OCI-LY7 (cell line): ENCODE measurements around the gene GDPD3. TPM values are rescaled to one million over a fixed set of nuclear protein-coding genes. Genes with fewer than 3 reads are reported as not detected.
A peak's percentile ranks its signal among the peaks of the same experiment; 100 is the strongest.

Experiments
- BruUV-seq: library from RNA; stranded (reverse); fragments of 400-500 nt; replicated peaks from 2 replicates; lab custom pipeline; 2021; lab: Mats Ljungman, UMichigan
- CTCF ChIA-PET: fragments of 300-600 bp; sonication (Branson Sonifier 250); formaldehyde crosslinking; loops from one replicate; lab custom pipeline; 2022; ENCODE audit warnings: antibody characterized with exemption; ENCODE audit not compliant: unreplicated experiment; lab: Charles Lee
- POLR2A ChIA-PET: fragments of 300-600 bp; sonication (Branson Sonifier 250); formaldehyde crosslinking; loops from one replicate; lab custom pipeline; 2022; ENCODE audit warnings: antibody characterized with exemption; lab: Charles Lee
- DNase-seq: peaks from one replicate; pipeline ENCODE4 v3.0.0-alpha.2; 2015; ENCODE audit warnings: low spot score
- H2AFZ ChIP-seq: fragments of 200-600 bp; sonication (generic), shearing (Covaris generic); 2 replicates; pipeline ENCODE4 v1.6.1; 2014; ENCODE audit warnings: mild to moderate bottlenecking, antibody characterized with exemption, low read length, moderate library complexity
- H3K27ac ChIP-seq: fragments of 200-600 bp; sonication (generic); 2 replicates; pipeline ENCODE4 v1.5.1; 2014; ENCODE audit warnings: mixed run types, low read depth, mild to moderate bottlenecking, moderate library complexity, low read length, inconsistent platforms; ENCODE audit not compliant: poor library complexity, severe bottlenecking
- H3K36me3 ChIP-seq: fragments of 200-600 bp; sonication (generic); 2 replicates; pipeline ENCODE4 v1.6.1; 2014; ENCODE audit warnings: mild to moderate bottlenecking, antibody characterized with exemption, low read length, moderate library complexity, mixed read lengths; ENCODE audit not compliant: insufficient read depth
- H3K4me1 ChIP-seq: fragments of 200-600 bp; sonication (generic); 2 replicates; pipeline ENCODE4 v1.5.1; 2014; ENCODE audit warnings: mild to moderate bottlenecking, low read length; ENCODE audit not compliant: insufficient read depth, poor library complexity, severe bottlenecking
- H3K4me2 ChIP-seq: fragments of 200-600 bp; sonication (generic); 2 replicates; pipeline ENCODE4 v1.6.1; 2014; ENCODE audit warnings: mild to moderate bottlenecking, low read length
- H3K4me3 ChIP-seq: fragments of 200-600 bp; sonication (generic); 2 replicates; pipeline ENCODE4 v1.5.1; 2014; ENCODE audit warnings: mild to moderate bottlenecking, low read depth, low read length; ENCODE audit not compliant: poor library complexity, severe bottlenecking
- H3K79me2 ChIP-seq: fragments of 200-600 bp; sonication (generic); 2 replicates; pipeline ENCODE4 v1.6.1; 2016; ENCODE audit warnings: low read depth, mild to moderate bottlenecking, low read length, moderate library complexity, mixed read lengths; ENCODE audit not compliant: insufficient read depth
- H3K9me2 ChIP-seq: fragments of 200-600 bp; sonication (generic); 2 replicates; pipeline ENCODE4 v1.6.1; 2016; ENCODE audit warnings: mild to moderate bottlenecking, low read length, mixed read lengths; ENCODE audit not compliant: insufficient read depth
- H3K9me3 ChIP-seq: fragments of 200-600 bp; sonication (generic); 2 replicates; pipeline ENCODE4 v1.6.1; 2014; ENCODE audit warnings: mild to moderate bottlenecking, mixed run types, low read length, mixed read lengths
- H4K20me1 ChIP-seq: fragments of 200-600 bp; sonication (generic); 2 replicates; pipeline ENCODE4 v1.6.1; 2014; ENCODE audit warnings: mild to moderate bottlenecking, antibody characterized with exemption, low read length, moderate library complexity, mixed read lengths; ENCODE audit not compliant: insufficient read depth
- CTCF ChIP-seq: fragments of 200-600 bp; sonication (generic); conservative IDR thresholded peaks from 2 replicates; pipeline ENCODE4 v1.5.1; 2014; ENCODE audit warnings: mild to moderate bottlenecking, antibody characterized with exemption, low read length, moderate library complexity, mixed read lengths
- EZH2phosphoT487 ChIP-seq: fragments of 200-600 bp; sonication (generic); IDR thresholded peaks from 2 replicates; pipeline ENCODE4 v1.6.1; 2018; ENCODE audit warnings: low read depth, borderline replicate concordance, mild to moderate bottlenecking, mixed run types, antibody characterized with exemption, low read length, moderate library complexity, mixed read lengths
- intact Hi-C: fragments of 100-400 bp; cut with micrococcal nuclease; formaldehyde crosslinking; loops from one replicate; pipeline ENCODE4 v1.10.0; 2022; ENCODE audit not compliant: unreplicated experiment
- total RNA-seq, 2 experiments: library from RNA; depleted of rRNA in 1 of 2; stranded (reverse); fragments of >200 nt in 1 of 2; shearing (Covaris generic) in 1 of 2; gene quantifications; 2 replicates each; pipeline ENCODE4 v1.2.3, GENCODE V29; 2014 to 2022

Gene GDPD3
- total RNA-seq, 2 experiments from 2014 or later: 2.0 to 5.2 TPM

GRCh38 chr16:30095166-30096078 is 17.9 kb downstream of the GDPD3 start:
- CTCF ChIA-PET: no interaction called here
- DNase-seq: no peak
- H3K4me1 ChIP-seq: peaks cover 35% of the 10 kb centered on the region

GRCh38 chr16:30094541-30095165 is 18.7 kb downstream of the GDPD3 start:
- DNase-seq: no peak
- Histone ChIP-seq H3K79me2 (no peaks in the 10 kb centered on the region), H3K4me3 (peak overlapping the region; percentile 66), H4K20me1 (no peaks in the 10 kb centered on the region), H2AFZ (no peak overlapping the region), H3K4me1 (peaks cover 35% of the 10 kb centered on the region), H3K27ac (no peak overlapping the region), H3K9me2 (no peaks in the 10 kb centered on the region), H3K9me3 (peaks cover 23% of the 10 kb centered on the region), H3K4me2 (peak overlapping the region; percentile 94), H3K36me3 (peaks cover 6% of the 10 kb centered on the region; the same call in 1 of the 2 replicates)
- CTCF ChIA-PET: no interaction called here
- TF ChIP-seq CTCF (no peak), EZH2phosphoT487 (no peak)
- BruUV-seq: no TSS peak
- intact Hi-C loops: loop anchor here (10.0 kb wide), 1 partner anchor 310 kb away; the partner anchor contains the start of gene ZNF771
- POLR2A ChIA-PET: no interaction called here

More at GRCh38 chr16:30095166-30096078, 17.9 kb downstream of the GDPD3 start:
- Histone ChIP-seq H3K9me3 (peaks cover 23% of the 10 kb centered on the region), H3K36me3 (peaks cover 6% of the 10 kb centered on the region; the same call in 1 of the 2 replicates), H3K9me2 (no peaks in the 10 kb centered on the region), H3K27ac (peak overlapping the region; percentile 40), H3K4me3 (peak overlapping the region; percentile 66), H3K79me2 (no peaks in the 10 kb centered on the region), H4K20me1 (no peaks in the 10 kb centered on the region), H3K4me2 (peak overlapping the region; percentile 94), H2AFZ (no peak overlapping the region)
- BruUV-seq: no TSS peak
- intact Hi-C loops: loop anchor here (10.0 kb wide), 1 partner anchor 309 kb away; the partner anchor contains the start of gene ZNF771
- POLR2A ChIA-PET: no interaction called here
- TF ChIP-seq CTCF (no peak), EZH2phosphoT487 (no peak)
